AG10803 (cell line): ENCODE results near the gene CYTH3.

Experiments used
- DNase-seq: peaks from one replicate; pipeline ENCODE4 v3.0.0; 2010; ENCODE audit warnings: low read depth
- H3K4me3 ChIP-seq: 2 replicates; pipeline ENCODE4 v1.5.1; 2011; ENCODE audit warnings: mild to moderate bottlenecking, low read length, control low read depth
- TF ChIP-seq, protein P1 (sequence below): conservative IDR thresholded peaks from 2 replicates; pipeline ENCODE4 v1.5.1; 2011; ENCODE audit warnings: mild to moderate bottlenecking, low read length, control low read depth, inconsistent platforms

The CYTH3 gene

DNA sequence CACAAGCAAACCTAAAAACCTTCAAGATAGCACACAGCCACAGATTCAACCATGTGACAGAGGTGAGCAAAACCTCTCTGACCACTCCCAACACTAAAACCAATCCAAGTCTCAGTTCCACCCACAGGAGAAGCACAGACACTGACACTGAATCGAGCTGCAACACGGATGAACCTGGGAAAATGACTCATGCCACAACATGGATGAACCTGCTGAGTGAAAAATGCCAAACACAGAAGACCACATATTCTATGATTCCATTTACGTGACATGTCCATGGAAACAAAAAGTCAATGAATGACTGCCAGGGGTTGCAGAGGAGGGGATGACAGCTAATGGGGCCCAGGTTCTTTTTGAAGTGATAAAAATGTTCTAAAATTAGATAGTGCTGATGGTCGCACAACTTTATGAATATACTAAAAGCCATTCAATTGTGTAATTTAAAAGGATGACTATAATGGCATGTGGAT lies 22.0 kb downstream of the CYTH3 start:
- no peak overlapping the region for H3K4me3 ChIP-seq
- TF ChIP-seq, protein P1, sequence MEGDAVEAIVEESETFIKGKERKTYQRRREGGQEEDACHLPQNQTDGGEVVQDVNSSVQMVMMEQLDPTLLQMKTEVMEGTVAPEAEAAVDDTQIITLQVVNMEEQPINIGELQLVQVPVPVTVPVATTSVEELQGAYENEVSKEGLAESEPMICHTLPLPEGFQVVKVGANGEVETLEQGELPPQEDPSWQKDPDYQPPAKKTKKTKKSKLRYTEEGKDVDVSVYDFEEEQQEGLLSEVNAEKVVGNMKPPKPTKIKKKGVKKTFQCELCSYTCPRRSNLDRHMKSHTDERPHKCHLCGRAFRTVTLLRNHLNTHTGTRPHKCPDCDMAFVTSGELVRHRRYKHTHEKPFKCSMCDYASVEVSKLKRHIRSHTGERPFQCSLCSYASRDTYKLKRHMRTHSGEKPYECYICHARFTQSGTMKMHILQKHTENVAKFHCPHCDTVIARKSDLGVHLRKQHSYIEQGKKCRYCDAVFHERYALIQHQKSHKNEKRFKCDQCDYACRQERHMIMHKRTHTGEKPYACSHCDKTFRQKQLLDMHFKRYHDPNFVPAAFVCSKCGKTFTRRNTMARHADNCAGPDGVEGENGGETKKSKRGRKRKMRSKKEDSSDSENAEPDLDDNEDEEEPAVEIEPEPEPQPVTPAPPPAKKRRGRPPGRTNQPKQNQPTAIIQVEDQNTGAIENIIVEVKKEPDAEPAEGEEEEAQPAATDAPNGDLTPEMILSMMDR, result no peak
- DNase-seq, result peak; percentile 56

- TF ChIP-seq, protein P1, result no peak
Observed at GRCh38 chr7:6249043-6249442, 23.4 kb downstream of the CYTH3 start.

GRCh38 chr7:6248581-6248980 lies 23.8 kb downstream of the CYTH3 start:
- peak; percentile 74 for DNase-seq
- TF ChIP-seq, protein P1, result no peak
- H3K4me3 ChIP-seq, result no peak overlapping the region

More at GRCh38 chr7:6249043-6249442, 23.4 kb downstream of the CYTH3 start:
- no peak for DNase-seq
- no peak overlapping the region for H3K4me3 ChIP-seq

DNA sequence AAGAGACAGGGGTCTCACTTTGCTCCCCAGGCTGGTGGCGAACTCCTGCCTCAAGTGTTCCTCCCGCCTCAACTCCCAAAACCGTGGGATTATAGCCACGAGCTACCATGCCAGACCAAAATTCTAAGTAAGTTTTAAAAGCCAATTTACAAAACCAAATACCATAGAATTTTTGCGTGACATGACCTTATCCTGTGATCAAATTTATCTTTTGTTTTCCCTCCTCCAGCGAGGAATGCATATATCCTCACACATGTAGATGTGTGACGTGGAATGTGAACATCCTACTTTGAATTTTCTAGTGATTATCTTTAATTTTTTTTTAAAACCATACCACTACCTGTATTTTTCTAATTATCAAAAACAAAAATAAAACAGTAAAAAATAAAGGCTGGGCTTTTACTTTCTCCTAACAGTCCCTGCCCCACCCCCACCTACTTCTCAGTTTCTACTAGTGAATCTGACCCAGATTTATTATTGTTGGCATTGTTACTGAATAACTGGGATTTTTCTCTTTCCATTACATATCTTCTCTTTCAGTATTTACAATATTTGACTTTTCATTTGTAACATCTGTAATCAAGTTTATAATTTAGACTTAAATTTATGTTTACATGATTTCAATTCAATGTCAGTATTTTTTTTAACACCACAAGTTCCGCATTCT lies 26.0 kb downstream of the CYTH3 start:
- peak; percentile 48 for DNase-seq
- TF ChIP-seq, protein P1, result no peak
- H3K4me3 ChIP-seq, result no peak overlapping the region

DNA sequence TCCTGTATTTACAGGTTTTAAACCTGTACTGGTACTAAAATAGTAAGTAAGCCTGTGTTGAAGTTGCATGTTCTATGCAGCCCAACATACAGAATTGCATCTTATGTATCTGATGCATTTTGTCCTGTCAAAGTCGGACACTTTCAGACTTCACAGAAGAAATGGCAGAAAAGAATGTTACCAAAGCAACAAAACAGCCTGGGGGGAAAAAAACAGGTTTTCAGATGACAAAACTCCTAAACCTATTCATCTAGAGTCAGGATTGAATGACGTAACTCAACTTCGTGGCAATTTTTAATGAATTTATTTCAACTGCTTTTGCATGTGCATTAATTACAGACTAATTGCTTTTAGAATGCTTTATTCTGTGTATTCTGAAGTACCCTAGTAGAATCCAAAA lies 28.4 kb downstream of the CYTH3 start:
- TF ChIP-seq, protein P1, result no peak
- H3K4me3 ChIP-seq, result no peak overlapping the region
- DNase-seq, result no peak

DNA sequence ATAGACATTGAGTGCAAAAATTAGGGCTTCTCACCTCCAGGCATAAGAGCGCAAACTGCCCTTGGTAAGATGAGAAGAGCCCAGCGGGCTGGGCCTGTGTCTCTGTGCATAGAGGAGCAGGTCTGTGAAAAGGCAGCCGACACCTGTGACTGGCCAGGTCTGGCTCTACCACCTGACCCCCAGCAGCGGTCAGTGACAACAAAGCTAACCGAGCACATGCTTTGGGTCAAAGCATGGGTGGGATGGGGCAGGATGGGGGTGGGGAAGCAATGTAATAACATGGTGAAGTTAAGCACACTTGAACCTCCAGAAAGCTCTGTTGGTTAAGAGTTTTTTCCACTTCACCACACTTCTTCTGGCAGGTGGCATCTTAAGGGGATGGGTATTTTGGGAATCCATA lies 29.3 kb downstream of the CYTH3 start:
- DNase-seq, result no peak
- H3K4me3 ChIP-seq, result no peak overlapping the region
- TF ChIP-seq, protein P1, result no peak

- peak; percentile 41 for DNase-seq
- TF ChIP-seq, protein P1, result no peak
- no peak overlapping the region for H3K4me3 ChIP-seq
Observed at GRCh38 chr7:6242561-6242960, 29.9 kb downstream of the CYTH3 start.
